ENCODE data around the gene VPS26A. TPM values are rescaled to one million over a fixed set of nuclear protein-coding genes. Genes with fewer than 3 reads are reported as not detected.

Gene VPS26A
- 38.1 to 94.4 TPM (median 47.5 TPM) in 5 replicates for total RNA-seq (2022; extraction: Qiagen RNA extraction; ENCODE audit: low read depth)

GRCh38 chr10:69123747-69124562 is at the start of gene VPS26A:
Gene VPS26A (plus strand): TSS chr10:69124178. CDS start chr10:69124278, 100 bp downstream.

DNA sequence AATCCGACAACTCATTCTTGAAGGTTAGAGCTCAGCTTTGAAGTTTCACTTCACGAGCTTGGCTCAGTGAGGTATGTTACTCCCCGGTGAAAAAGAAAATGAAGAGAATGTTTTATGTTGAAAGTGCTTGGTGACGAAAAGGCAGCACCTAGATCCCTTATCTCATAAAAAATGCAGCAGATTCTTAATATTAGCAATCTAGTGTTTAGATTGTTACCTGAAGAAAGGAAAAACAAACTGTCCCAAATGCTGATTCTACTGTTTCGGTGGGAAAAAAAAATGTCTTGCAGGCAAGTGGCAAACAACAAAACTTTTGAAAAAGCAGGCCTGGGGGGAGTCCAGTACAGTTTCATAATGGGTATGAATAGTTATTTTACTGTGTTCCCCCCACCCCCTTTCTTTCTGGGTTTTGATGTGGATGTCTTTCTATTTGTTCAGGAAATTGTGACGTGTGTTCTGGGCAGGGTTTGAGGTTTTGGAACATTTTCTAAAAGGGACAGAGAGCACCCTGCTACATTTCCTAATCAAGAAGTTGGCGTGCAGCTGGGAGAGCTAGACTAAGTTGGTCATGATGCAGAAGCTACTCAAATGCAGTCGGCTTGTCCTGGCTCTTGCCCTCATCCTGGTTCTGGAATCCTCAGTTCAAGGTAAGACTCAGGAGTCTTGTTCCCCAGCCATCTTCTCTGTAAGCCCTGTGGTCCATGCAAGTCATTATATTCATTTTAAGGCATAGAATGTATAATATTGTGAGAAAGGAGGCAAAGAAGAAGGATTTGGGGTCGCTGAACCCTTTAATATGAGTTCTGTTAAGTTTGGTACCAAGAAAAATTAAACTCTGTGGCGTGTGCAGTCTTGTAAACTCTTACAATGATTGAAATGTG is 36.1 kb upstream of the VPS26A start, which contains the start of gene SRGN:
Gene SRGN (plus strand): TSS at position 514 of the 881 bp plus-strand sequence. CDS start 55 bp downstream, at position 569.

GRCh38 chr10:69179743-69180524 is 56.0 kb downstream of the VPS26A start, which contains the start of gene SUPV3L1:
Gene SUPV3L1 (plus strand): TSS chr10:69180234. CDS start chr10:69180292, 58 bp downstream.

DNA sequence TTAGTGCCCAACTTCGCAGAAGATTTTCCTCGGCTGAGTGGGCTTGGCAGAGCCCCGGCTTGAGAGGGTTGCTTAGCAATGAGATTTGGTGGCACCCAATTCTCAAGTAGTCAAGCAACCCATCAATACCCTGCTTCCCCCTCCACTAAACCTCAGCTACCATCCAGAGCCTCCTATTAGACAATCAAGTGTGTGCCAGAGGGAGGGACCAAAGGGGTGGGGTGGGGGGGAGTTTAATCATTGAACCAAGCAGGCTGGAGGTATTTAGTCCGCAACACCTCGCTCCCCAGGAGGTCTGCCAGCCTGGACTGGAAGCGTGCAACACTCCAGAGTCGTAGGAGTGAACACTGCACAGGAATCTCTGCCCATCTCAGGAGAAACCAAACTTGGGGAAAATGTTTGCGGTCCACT is 96.1 kb downstream of the VPS26A start, which contains the start of gene HKDC1:
Gene HKDC1 (plus strand): TSS at position 292 of the 411 bp plus-strand sequence. CDS start 104 bp downstream, at position 396.

Other genes with a start within 250 kb of the VPS26A start
- 30.4 to 47.6 TPM (median 35.2 TPM) in 5 replicates for gene DDX50, start 222.9 kb upstream of the VPS26A start, total RNA-seq (2022; extraction: Qiagen RNA extraction; ENCODE audit: low read depth)
- gene DDX21, start 168.0 kb upstream of the VPS26A start, total RNA-seq (2022; extraction: Qiagen RNA extraction; ENCODE audit: low read depth): 96.2 to 176 TPM (median 128 TPM) in 5 replicates
- 34.6 to 51.7 TPM (median 43.5 TPM) in 5 replicates for gene KIFBP, start 135.4 kb upstream of the VPS26A start, total RNA-seq (2022; extraction: Qiagen RNA extraction; ENCODE audit: low read depth)
- gene SRGN, start 36.1 kb upstream of the VPS26A start, total RNA-seq (2022; extraction: Qiagen RNA extraction; ENCODE audit: low read depth): 65.0 to 99.8 TPM (median 67.3 TPM) in 5 replicates
- 30.8 to 36.3 TPM (median 32.4 TPM) in 5 replicates for gene SUPV3L1, start 56.1 kb downstream of the VPS26A start, total RNA-seq (2022; extraction: Qiagen RNA extraction; ENCODE audit: low read depth)
- 10.6 to 19.1 TPM (median 12.9 TPM) in 5 replicates for gene HKDC1, start 96.2 kb downstream of the VPS26A start, total RNA-seq (2022; extraction: Qiagen RNA extraction; ENCODE audit: low read depth)
- gene HK1, start 154.3 kb downstream of the VPS26A start, total RNA-seq (2022; extraction: Qiagen RNA extraction; ENCODE audit: low read depth): 37.5 to 44.1 TPM (median 40.7 TPM) in 5 replicates